Immature natural killer cell (primary cell): ENCODE measurements around the gene FGFBP3. TPM values are rescaled to one million over a fixed set of nuclear protein-coding genes. Genes with fewer than 3 reads are reported as not detected.

ENCODE experiments used
- DNase-seq, 3 donors: peaks; one replicate each; pipeline ENCODE4 v3.0.0; 2022; ENCODE audit warnings: mixed read lengths in 1 of 3
- H3K27ac Mint-ChIP-seq, 6 donors: one replicate each; pipeline ENCODE4 v1.8.0; 2020; ENCODE audit warnings: mixed read lengths in 6 of 6, mild to moderate bottlenecking in 5 of 6, inconsistent platforms in 4 of 6, moderate library complexity in 3 of 6
- H3K27me3 Mint-ChIP-seq, 3 donors: one replicate each; pipeline ENCODE4 v1.8.0; 2020 to 2021; ENCODE audit warnings: low read depth in 3 of 3, mild to moderate bottlenecking in 3 of 3, mixed read lengths in 3 of 3, moderate library complexity in 3 of 3, inconsistent platforms in 1 of 3
- H3K36me3 Mint-ChIP-seq, 3 donors: one replicate each; pipeline ENCODE4 v1.8.0; 2020; ENCODE audit warnings: mixed read lengths in 3 of 3, inconsistent platforms in 2 of 3, mild to moderate bottlenecking in 2 of 3
- H3K4me1 Mint-ChIP-seq, 2 donors: one replicate each; pipeline ENCODE4 v1.8.0; 2020; ENCODE audit warnings: inconsistent platforms in 2 of 2, mild to moderate bottlenecking in 2 of 2, mixed read lengths in 2 of 2, moderate library complexity in 1 of 2
- H3K4me3 Mint-ChIP-seq, 5 donors: one replicate each; pipeline ENCODE4 v1.8.0; 2020; ENCODE audit warnings: mild to moderate bottlenecking in 5 of 5, mixed read lengths in 5 of 5, inconsistent platforms in 3 of 5, moderate library complexity in 3 of 5
- H3K9me3 Mint-ChIP-seq, 6 donors: one replicate each; pipeline ENCODE4 v1.8.0; 2020; ENCODE audit warnings: mild to moderate bottlenecking in 6 of 6, mixed read lengths in 6 of 6, inconsistent platforms in 4 of 6, moderate library complexity in 3 of 6
- polyA plus RNA-seq, 3 donors: library from polyadenylated mRNA; unstranded; fragments of 300-500 nt; fragmentation: Illumina TruSeq; gene quantifications; one replicate each; pipeline ENCODE4 v1.2.3, GENCODE V29; 2021

The FGFBP3 gene, protein sequence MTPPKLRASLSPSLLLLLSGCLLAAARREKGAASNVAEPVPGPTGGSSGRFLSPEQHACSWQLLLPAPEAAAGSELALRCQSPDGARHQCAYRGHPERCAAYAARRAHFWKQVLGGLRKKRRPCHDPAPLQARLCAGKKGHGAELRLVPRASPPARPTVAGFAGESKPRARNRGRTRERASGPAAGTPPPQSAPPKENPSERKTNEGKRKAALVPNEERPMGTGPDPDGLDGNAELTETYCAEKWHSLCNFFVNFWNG
- 1 to 10 TPM in 2 of 3 donors, under 1 TPM in 1; 0.48 to 3.1 (median 3.1) TPM for polyA plus RNA-seq

- peak within 1 kb of the TSS; percentile 70 to 93 (median 84) for H3K27ac Mint-ChIP-seq
- peak in 2 of 3 donors; percentile 20 to 26 for DNase-seq
- no peaks in the 10 kb centered on the region for H3K36me3 Mint-ChIP-seq
- peak within 1 kb of the TSS; percentile 84 to 97 (median 92) for H3K4me3 Mint-ChIP-seq
- H3K9me3 Mint-ChIP-seq = no peaks in the 10 kb centered on the region
- peaks cover 2 to 13% (median 4%) of the 10 kb centered on the region in 3 donors for H3K27me3 Mint-ChIP-seq
- H3K4me1 Mint-ChIP-seq = peaks cover 21 to 27% of the 10 kb centered on the region in 2 donors
These were observed at the start of gene FGFBP3 for GRCh38 chr10:91909117-91909677. FGFBP3 (minus strand) TSS chr10:91909486; CDS start chr10:91908969, 517 bp downstream.

GRCh38 chr10:91957091-91957490, 47.8 kb upstream of the FGFBP3 start:
- Mint-ChIP-seq H3K27ac (no peak overlapping the region), H3K27me3 (peaks cover 0 to 2% (median 0%) of the 10 kb centered on the region in 3 donors), H3K4me3 (no peak overlapping the region), H3K9me3 (no peaks in the 10 kb centered on the region), H3K4me1 (no peaks in the 10 kb centered on the region), H3K36me3 (peaks cover 28 to 51% (median 42%) of the 10 kb centered on the region in 3 donors)
- DNase-seq = no peak

DNA sequence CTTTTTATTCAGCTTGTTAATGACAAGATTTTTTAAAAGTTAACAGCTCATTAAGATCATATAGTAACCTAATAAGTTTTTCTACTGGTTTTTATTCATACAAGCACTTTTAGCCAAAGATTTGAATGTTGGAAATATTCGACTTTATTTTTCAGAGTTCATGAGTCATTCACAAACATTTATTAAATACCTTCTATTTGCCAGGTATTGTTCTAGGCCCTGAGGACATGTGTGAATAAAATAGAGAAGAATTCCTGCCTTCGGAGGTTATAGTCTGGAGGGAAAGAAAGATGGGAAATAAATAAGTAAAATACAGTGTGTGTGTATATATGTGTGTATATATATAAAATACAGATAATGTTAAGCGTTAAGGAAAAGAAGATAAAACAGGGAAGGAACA, 45.8 kb upstream of the FGFBP3 start:
- no peaks in the 10 kb centered on the region for H3K9me3 Mint-ChIP-seq
- H3K27me3 Mint-ChIP-seq = no peaks in the 10 kb centered on the region
- no peaks in the 10 kb centered on the region for H3K4me1 Mint-ChIP-seq
- no peak overlapping the region for H3K4me3 Mint-ChIP-seq
- peak overlapping the region in 1 of 6 donors; percentile 3 for H3K27ac Mint-ChIP-seq
- peaks cover 24 to 51% (median 43%) of the 10 kb centered on the region in 3 donors for H3K36me3 Mint-ChIP-seq
- no peak for DNase-seq

GRCh38 chr10:91953600-91954160, 44.4 kb upstream of the FGFBP3 start:
- peaks cover 19 to 46% (median 32%) of the 10 kb centered on the region in 3 donors for H3K36me3 Mint-ChIP-seq
- H3K27me3 Mint-ChIP-seq = no peaks in the 10 kb centered on the region
- H3K4me3 Mint-ChIP-seq = no peak overlapping the region
- DNase-seq = no peak
- no peaks in the 10 kb centered on the region for H3K4me1 Mint-ChIP-seq
- H3K27ac Mint-ChIP-seq = peak overlapping the region in 1 of 6 donors; percentile 73
- H3K9me3 Mint-ChIP-seq = no peaks in the 10 kb centered on the region

DNA sequence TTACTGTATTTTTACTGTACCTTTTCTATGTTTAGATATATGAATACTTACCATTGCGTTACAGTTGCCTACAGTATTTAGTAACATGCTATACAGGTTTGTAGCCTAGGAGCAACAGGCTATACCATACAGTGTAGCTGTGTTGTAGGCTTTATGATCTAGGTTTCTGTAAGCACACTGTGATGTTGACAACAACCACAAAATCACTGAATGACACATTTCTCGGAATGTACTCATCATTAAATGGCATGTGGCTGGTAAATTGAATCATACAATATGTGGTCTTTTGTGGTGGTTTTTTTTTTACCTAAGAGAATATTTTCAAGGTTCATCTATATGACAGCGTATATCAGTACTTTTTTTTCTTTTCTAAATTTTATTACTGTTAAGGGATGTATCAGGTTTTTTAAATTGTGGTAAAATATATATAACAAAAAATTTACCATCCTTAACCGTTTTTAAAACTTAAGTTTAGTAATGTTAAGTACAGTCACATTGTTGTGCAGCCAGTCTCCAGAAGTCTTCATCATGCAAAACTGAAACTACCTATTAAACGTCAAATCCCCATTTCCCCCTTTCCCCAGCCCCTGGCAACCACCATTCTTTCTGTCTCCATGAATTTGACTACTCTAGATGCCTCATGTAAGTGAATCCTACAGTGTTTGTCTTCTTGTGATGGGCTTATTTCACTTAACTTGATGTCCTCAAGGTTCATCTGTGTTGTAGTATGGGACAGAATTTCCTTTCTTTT, 35.8 kb upstream of the FGFBP3 start:
- Mint-ChIP-seq H3K4me3 (no peak overlapping the region), H3K9me3 (no peaks in the 10 kb centered on the region), H3K27me3 (peaks cover 0 to 2% (median 0%) of the 10 kb centered on the region in 3 donors), H3K4me1 (peaks cover 2 to 13% of the 10 kb centered on the region in 2 donors), H3K27ac (peak overlapping the region in 2 of 6 donors; percentile 44 to 87), H3K36me3 (peaks cover 0 to 10% (median 3%) of the 10 kb centered on the region in 3 donors)
- DNase-seq = no peak

GRCh38 chr10:91941426-91941825, 32.1 kb upstream of the FGFBP3 start:
- Mint-ChIP-seq H3K27me3 (no peaks in the 10 kb centered on the region), H3K4me3 (no peak overlapping the region), H3K4me1 (peaks cover 8 to 32% of the 10 kb centered on the region in 2 donors), H3K36me3 (peaks cover 0 to 15% (median 3%) of the 10 kb centered on the region in 3 donors), H3K27ac (no peak overlapping the region), H3K9me3 (no peaks in the 10 kb centered on the region)
- DNase-seq = no peak

DNA sequence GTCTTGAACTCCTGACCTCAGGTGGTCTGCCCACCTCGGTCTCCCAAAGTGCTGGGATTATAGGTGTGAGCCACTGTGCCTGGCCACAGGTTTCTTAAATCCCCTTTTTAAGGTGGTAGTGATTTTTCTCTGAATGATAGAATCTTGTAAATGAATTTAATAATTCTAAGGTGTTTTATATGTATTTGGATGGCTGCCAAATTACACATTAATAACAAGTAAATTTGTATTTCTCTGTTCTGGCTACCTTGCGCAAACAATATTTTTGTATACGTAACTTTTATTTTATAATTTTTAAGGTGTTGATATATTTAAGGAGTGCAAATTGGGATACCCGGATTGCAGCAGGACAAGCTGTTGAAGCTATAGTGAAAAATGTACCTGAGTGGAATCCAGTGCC, 30.4 kb upstream of the FGFBP3 start:
- H3K27ac Mint-ChIP-seq = no peak overlapping the region
- H3K4me3 Mint-ChIP-seq = no peak overlapping the region
- H3K9me3 Mint-ChIP-seq = no peaks in the 10 kb centered on the region
- peaks cover 0 to 21% (median 3%) of the 10 kb centered on the region in 3 donors for H3K36me3 Mint-ChIP-seq
- peaks cover 13 to 41% of the 10 kb centered on the region in 2 donors for H3K4me1 Mint-ChIP-seq
- no peak for DNase-seq
- no peaks in the 10 kb centered on the region for H3K27me3 Mint-ChIP-seq

DNA sequence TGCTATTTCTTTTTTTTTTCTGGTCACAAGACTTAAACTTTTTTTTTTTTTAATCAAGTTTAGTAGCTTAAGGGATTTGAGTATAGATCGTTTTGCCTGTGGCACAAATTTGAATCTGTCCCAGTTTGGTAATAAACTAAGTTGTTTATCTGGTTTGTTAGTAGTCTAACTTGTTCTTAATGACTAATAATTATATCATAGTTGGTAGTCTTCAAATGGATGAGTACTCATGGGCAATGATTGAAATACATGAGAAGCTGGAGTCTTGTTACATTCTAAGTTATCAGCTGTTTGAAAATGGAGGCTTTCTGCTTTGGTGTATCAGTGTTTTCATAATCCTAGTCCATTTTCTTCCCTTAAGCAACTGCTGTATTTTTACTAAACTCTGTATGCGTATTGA, 26.6 kb upstream of the FGFBP3 start:
- no peak overlapping the region for H3K4me3 Mint-ChIP-seq
- H3K27ac Mint-ChIP-seq = peak overlapping the region in 1 of 6 donors; percentile 20
- no peak for DNase-seq
- no peaks in the 10 kb centered on the region for H3K9me3 Mint-ChIP-seq
- no peaks in the 10 kb centered on the region for H3K27me3 Mint-ChIP-seq
- H3K36me3 Mint-ChIP-seq = peaks cover 0 to 17% (median 0%) of the 10 kb centered on the region in 3 donors
- H3K4me1 Mint-ChIP-seq = peaks cover 44 to 79% of the 10 kb centered on the region in 2 donors

DNA sequence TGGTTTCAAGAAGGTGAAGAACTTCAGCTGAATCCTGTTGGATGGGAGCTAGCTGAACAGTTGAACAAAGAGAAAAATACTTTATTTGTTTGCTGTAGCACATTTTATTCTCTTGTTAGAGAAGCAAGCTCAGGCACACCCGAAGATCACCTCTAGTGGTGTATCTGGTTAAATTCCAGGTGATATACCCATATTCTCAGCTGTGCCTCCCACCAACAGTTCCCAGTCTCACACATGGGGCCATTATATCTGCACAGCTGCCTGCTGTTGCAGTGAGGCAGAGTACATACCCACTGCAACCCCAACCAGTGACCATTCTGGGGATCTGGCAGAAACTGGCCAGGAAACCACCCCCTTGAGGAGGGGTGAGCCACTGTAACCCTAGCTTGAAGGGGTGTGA, 23.5 kb upstream of the FGFBP3 start:
- H3K36me3 Mint-ChIP-seq = peaks cover 0 to 12% (median 0%) of the 10 kb centered on the region in 3 donors
- no peak overlapping the region for H3K4me3 Mint-ChIP-seq
- peaks cover 47 to 78% of the 10 kb centered on the region in 2 donors for H3K4me1 Mint-ChIP-seq
- H3K27me3 Mint-ChIP-seq = no peaks in the 10 kb centered on the region
- DNase-seq = no peak
- H3K27ac Mint-ChIP-seq = no peak overlapping the region
- no peaks in the 10 kb centered on the region for H3K9me3 Mint-ChIP-seq

DNA sequence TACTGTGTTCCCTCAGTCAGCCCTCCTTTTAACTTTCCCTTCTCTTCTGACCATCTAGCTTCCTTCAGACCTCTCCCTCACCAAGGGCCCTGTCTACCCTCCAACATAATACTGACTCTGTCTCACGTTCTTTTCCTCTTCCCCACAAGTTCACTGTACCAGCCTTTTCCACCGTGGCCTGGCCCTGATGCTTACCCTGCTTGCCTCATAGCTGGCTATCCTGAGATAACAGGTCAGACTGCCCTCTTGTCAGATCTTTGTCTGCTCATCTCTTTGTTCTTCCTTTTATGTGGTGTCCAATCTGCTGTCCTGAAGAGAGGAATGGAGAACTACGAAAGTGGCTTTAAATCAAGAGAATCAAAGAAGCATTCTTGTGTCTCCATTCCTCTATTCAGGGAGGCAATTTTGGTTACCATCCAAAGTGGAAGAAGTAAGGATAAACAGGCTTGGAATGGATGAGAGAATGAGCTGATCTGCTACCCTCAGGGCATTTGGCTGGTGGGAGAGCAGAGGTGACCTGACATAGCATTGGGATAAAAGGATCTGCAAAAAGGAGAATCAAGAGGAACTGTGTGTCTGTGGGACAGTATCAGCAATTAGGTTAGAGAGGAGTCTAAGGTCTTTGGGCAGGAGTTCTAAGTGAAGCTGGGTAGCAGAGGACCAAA, 22.4 kb upstream of the FGFBP3 start:
- H3K4me1 Mint-ChIP-seq = peaks cover 55 to 81% of the 10 kb centered on the region in 2 donors
- H3K36me3 Mint-ChIP-seq = peaks cover 0 to 7% (median 4%) of the 10 kb centered on the region in 3 donors
- H3K27ac Mint-ChIP-seq = peak overlapping the region in 3 of 6 donors; percentile 12 to 57 (median 35)
- no peak for DNase-seq
- no peak overlapping the region for H3K4me3 Mint-ChIP-seq
- H3K9me3 Mint-ChIP-seq = no peaks in the 10 kb centered on the region
- H3K27me3 Mint-ChIP-seq = no peaks in the 10 kb centered on the region

DNA sequence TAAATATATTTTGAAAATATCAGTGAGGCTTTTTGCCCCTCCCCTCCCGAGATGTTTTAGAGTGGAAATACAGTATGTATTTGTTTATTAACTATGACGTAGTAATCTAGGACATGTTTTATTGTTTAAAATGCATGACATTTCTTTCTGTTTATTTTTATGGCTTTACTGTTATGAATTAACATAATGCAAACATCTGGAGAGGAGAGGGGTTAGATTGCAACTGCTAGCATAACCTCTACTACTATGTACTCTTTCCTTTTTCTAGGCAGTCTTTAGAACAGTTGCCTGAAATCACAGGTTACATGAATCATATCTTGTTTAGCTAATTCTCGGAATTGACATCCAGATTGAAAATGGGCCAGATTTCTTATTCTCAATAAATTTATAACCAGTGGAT, 21.7 kb upstream of the FGFBP3 start:
- H3K27ac Mint-ChIP-seq = no peak overlapping the region
- H3K9me3 Mint-ChIP-seq = no peaks in the 10 kb centered on the region
- no peak overlapping the region for H3K4me3 Mint-ChIP-seq
- H3K27me3 Mint-ChIP-seq = peaks cover 0 to 1% (median 0%) of the 10 kb centered on the region in 3 donors
- DNase-seq = no peak
- peaks cover 0 to 8% (median 2%) of the 10 kb centered on the region in 3 donors for H3K36me3 Mint-ChIP-seq
- H3K4me1 Mint-ChIP-seq = peaks cover 60 to 81% of the 10 kb centered on the region in 2 donors

GRCh38 chr10:91925022-91925320, 15.7 kb upstream of the FGFBP3 start:
- Mint-ChIP-seq H3K27ac (peak overlapping the region in 4 of 6 donors; percentile 36 to 100 (median 98)), H3K27me3 (peaks cover 4 to 10% (median 7%) of the 10 kb centered on the region in 3 donors), H3K4me3 (peak overlapping the region; percentile 92 to 99 (median 94)), H3K9me3 (no peaks in the 10 kb centered on the region), H3K36me3 (peaks cover 0 to 8% (median 0%) of the 10 kb centered on the region in 3 donors), H3K4me1 (peaks cover 43 to 63% of the 10 kb centered on the region in 2 donors)
- DNase-seq = no peak
